Dermis blood vessel endothelial cell (primary cell): ENCODE results near the gene LTBP1. TPM values are rescaled to one million over a fixed set of nuclear protein-coding genes. Genes with fewer than 3 reads are reported as not detected.
A peak's percentile ranks its signal among the peaks of the same experiment; 100 is the strongest.

ENCODE experiments used
- DNase-seq: peaks from one replicate; pipeline ENCODE4 v3.0.0; 2010
- total RNA-seq: library from RNA; depleted of rRNA; stranded (reverse); fragments of >200 nt; gene quantifications from 2 replicates; pipeline ENCODE4 v1.2.3, GENCODE V29; 2014

Gene LTBP1
- total RNA-seq, 1 donor from 2014 or later = 37.9 TPM

GRCh38 chr2:33205693-33206434 is 259.1 kb downstream of the LTBP1 start:
- no peak for DNase-seq

GRCh38 chr2:33207151-33207740 is 260.5 kb downstream of the LTBP1 start:
- DNase-seq = no peak

GRCh38 chr2:33208400-33208799 is 261.6 kb downstream of the LTBP1 start:
- no peak for DNase-seq

- peak; percentile 51 for DNase-seq
Observed at GRCh38 chr2:33209976-33210375, 263.2 kb downstream of the LTBP1 start.

- DNase-seq = peak; percentile 91
Observed at GRCh38 chr2:33210626-33211025, 263.9 kb downstream of the LTBP1 start.

GRCh38 chr2:33212151-33212550 is 265.4 kb downstream of the LTBP1 start:
- DNase-seq = peak; percentile 64

GRCh38 chr2:33213244-33213643 is 266.5 kb downstream of the LTBP1 start:
- no peak for DNase-seq

GRCh38 chr2:33213648-33214047 is 266.9 kb downstream of the LTBP1 start:
- no peak for DNase-seq

GRCh38 chr2:33214436-33214835 is 267.7 kb downstream of the LTBP1 start:
- DNase-seq = peak; percentile 97

- no peak for DNase-seq
Observed at GRCh38 chr2:33214857-33215256, 268.1 kb downstream of the LTBP1 start.

- peak; percentile 46 for DNase-seq
Observed at GRCh38 chr2:33215299-33215698, 268.5 kb downstream of the LTBP1 start.

GRCh38 chr2:33215983-33216382 is 269.2 kb downstream of the LTBP1 start:
- no peak for DNase-seq

GRCh38 chr2:33216508-33217182 is 269.9 kb downstream of the LTBP1 start:
- peak; percentile 24 for DNase-seq

- DNase-seq = no peak
Observed at GRCh38 chr2:33217406-33217805, 270.7 kb downstream of the LTBP1 start.

- DNase-seq = no peak
Observed at GRCh38 chr2:33219114-33219513, 272.4 kb downstream of the LTBP1 start.

- DNase-seq = peak; percentile 29
Observed at GRCh38 chr2:33219850-33220275, 273.1 kb downstream of the LTBP1 start.

GRCh38 chr2:33220533-33220932 is 273.8 kb downstream of the LTBP1 start:
- DNase-seq = no peak

GRCh38 chr2:33221046-33221784 is 274.5 kb downstream of the LTBP1 start:
- peak; percentile 75 for DNase-seq

GRCh38 chr2:33222309-33222708 is 275.6 kb downstream of the LTBP1 start:
- no peak for DNase-seq

GRCh38 chr2:33223856-33224255 is 277.1 kb downstream of the LTBP1 start:
- peak; percentile 39 for DNase-seq

- no peak for DNase-seq
Observed at GRCh38 chr2:33225350-33225749, 278.6 kb downstream of the LTBP1 start.

GRCh38 chr2:33226546-33226945 is 279.8 kb downstream of the LTBP1 start:
- DNase-seq = no peak

GRCh38 chr2:33229646-33230045 is 282.9 kb downstream of the LTBP1 start:
- no peak for DNase-seq
